Thyroid gland (tissue), 4 donors: ENCODE results near the gene RAB43.
"Not testable (repeated sequence)": the region's sequence is repeated elsewhere in the genome, so short reads cannot be mapped to it uniquely, and the experiment has no call there.

ENCODE experiments used
- CTCF ChIP-seq, 6 experiments: fragments of 200-600 bp in 3 of 6; fragments of 450-650 bp in 3 of 6; sonication (generic) in 3 of 6; IDR thresholded peaks; one replicate each; pipeline ENCODE4 v1.5.1; 2016 to 2019; ENCODE audit warnings: antibody characterized with exemption in 6 of 6, mild to moderate bottlenecking in 2 of 6, inconsistent platforms in 1 of 6, moderate library complexity in 1 of 6
- POLR2A ChIP-seq, 2 donors: fragments of 450-650 bp; IDR thresholded peaks; one replicate each; pipeline ENCODE4 v1.6.1; 2017; ENCODE audit warnings: antibody characterized with exemption in 2 of 2, mild to moderate bottlenecking in 2 of 2, moderate library complexity in 1 of 2

- not testable (repeated sequence) for TF ChIP-seq POLR2A, CTCF (IDR thresholded peaks at IDR 0.05)
These were observed 14.7 kb upstream of the RAB43 start for GRCh38 chr3:129136275-129136674.
